Spleen (tissue), 11 donors: Measurements from ENCODE around the gene BTD. TPM values are rescaled to one million over a fixed set of nuclear protein-coding genes. Genes with fewer than 3 reads are reported as not detected.

ENCODE experiments used
- DNase-seq: peaks from one replicate; pipeline ENCODE4 v3.0.0-alpha.2; 2020
- H3K27ac ChIP-seq, 8 donors: fragments of 200-600 bp; sonication (generic) in 7 of 8; 1 replicate in 4 of 8; 2 replicates in 4 of 8; pipeline versions ENCODE4 v1.5.0 to v1.8.0; 2016 to 2021; ENCODE audit warnings: inconsistent platforms in 4 of 8, mild to moderate bottlenecking in 4 of 8, moderate library complexity in 1 of 8
- H3K27me3 ChIP-seq, 7 donors: fragments of 200-600 bp; sonication (generic) in 6 of 7; replicated peaks in 1 of 7; 1 replicate in 4 of 7; 2 replicates in 3 of 7; pipeline versions ENCODE4 v1.5.0 to v1.8.0; 2016 to 2021; ENCODE audit warnings: inconsistent platforms in 3 of 7, mild to moderate bottlenecking in 1 of 7
- H3K36me3 ChIP-seq, 6 donors: fragments of 200-600 bp; sonication (generic) in 5 of 6; 1 replicate in 4 of 6; 2 replicates in 2 of 6; pipeline versions ENCODE4 v1.5.0 to v1.8.0; 2016 to 2021; ENCODE audit warnings: inconsistent platforms in 2 of 6
- H3K4me1 ChIP-seq, 6 donors: fragments of 200-600 bp; sonication (generic) in 5 of 6; 1 replicate in 3 of 6; 2 replicates in 3 of 6; pipeline versions ENCODE4 v1.5.0 to v1.8.0; 2016 to 2021; ENCODE audit warnings: inconsistent platforms in 3 of 6
- H3K4me3 ChIP-seq, 8 donors: fragments of 200-600 bp; sonication (generic) in 7 of 8; 1 replicate in 4 of 8; 2 replicates in 4 of 8; pipeline versions ENCODE4 v1.5.0 to v1.8.0; 2016 to 2021; ENCODE audit warnings: inconsistent platforms in 4 of 8, mild to moderate bottlenecking in 4 of 8, moderate library complexity in 2 of 8
- H3K9me3 ChIP-seq, 8 donors: fragments of 200-600 bp; sonication (generic) in 7 of 8; 1 replicate in 4 of 8; 2 replicates in 4 of 8; pipeline versions ENCODE4 v1.5.0 to v1.8.0; 2016 to 2021; ENCODE audit warnings: inconsistent platforms in 4 of 8
- POLR2A ChIP-seq, 3 donors: fragments of 450-650 bp; IDR thresholded peaks; one replicate each; pipeline ENCODE4 v1.5.1; 2017; ENCODE audit warnings: antibody characterized with exemption in 3 of 3, mild to moderate bottlenecking in 1 of 3
- POLR2AphosphoS5 ChIP-seq, 3 donors: sonication (generic); formaldehyde crosslinking; IDR thresholded peaks; one replicate each; pipeline ENCODE4 v1.5.1; 2017; ENCODE audit warnings: antibody characterized with exemption in 3 of 3
- WGBS, 5 donors: extraction: QIAGEN DNeasy Blood & Tissue Kit in 3 of 5; methylation state at CpG; one replicate each; pipeline versions ENCODE4 v1.1.5 to v1.1.7; 2013 to 2018; 5-methylcytosine and 5-hydroxymethylcytosine counted together
- intact Hi-C: fragments of 100-400 bp; cut with DNase I; formaldehyde crosslinking; loops from one replicate; pipeline ENCODE4 v1.15.0; 2023; ENCODE audit warnings: low total_unique reads
- polyA plus RNA-seq, 3 donors: library from polyadenylated mRNA; stranded (reverse); fragments of 200-250 nt; gene quantifications; one replicate each; pipeline ENCODE4 v1.2.1, GENCODE V29; 2013
- total RNA-seq, 7 donors: library from RNA; depleted of rRNA in 3 of 7; stranded (reverse); fragments of >200 nt in 3 of 7; fragmentation: NEBNext Ultra II Directional in 4 of 7; extraction: Animal tissue kit (Norgen Biotek cat#: 25700) in 4 of 7; gene quantifications; one replicate each; pipeline versions ENCODE4 v1.1.0 to v1.2.1, GENCODE V29; 2016 to 2021
- TF ChIP-seq, protein P1 (sequence below), 11 experiments: fragments of 200-600 bp in 7 of 11; fragments of 450-650 bp in 4 of 11; sonication (generic) in 4 of 11; IDR thresholded peaks in 8 of 11; conservative IDR thresholded peaks in 3 of 11; 1 replicate in 7 of 11; 2 replicates in 4 of 11; pipeline versions ENCODE4 v1.4.0 to v1.8.0; 2016 to 2021; ENCODE audit warnings: antibody characterized with exemption in 11 of 11, inconsistent platforms in 4 of 11, mild to moderate bottlenecking in 1 of 11
- donor health status: healthy with polysubstance abuse.
- donor health status: DM: no; HTN: no; CAD: no; lungs with moderate emphysema.
- donor health status: DM: no; HTN: no; CAD: no.
- donor health status: Bipolar disorder and iron deficiency.
- donor health status: healthy.
- donor health status: DM: no; HTN: no; CAD: no.
- donor health status: DM: yes; HTN: yes; CAD: no.

The BTD gene
- total and polyA plus RNA-seq, 10 donors: 3.9 to 43.7 (median 20.4) TPM

DNA sequence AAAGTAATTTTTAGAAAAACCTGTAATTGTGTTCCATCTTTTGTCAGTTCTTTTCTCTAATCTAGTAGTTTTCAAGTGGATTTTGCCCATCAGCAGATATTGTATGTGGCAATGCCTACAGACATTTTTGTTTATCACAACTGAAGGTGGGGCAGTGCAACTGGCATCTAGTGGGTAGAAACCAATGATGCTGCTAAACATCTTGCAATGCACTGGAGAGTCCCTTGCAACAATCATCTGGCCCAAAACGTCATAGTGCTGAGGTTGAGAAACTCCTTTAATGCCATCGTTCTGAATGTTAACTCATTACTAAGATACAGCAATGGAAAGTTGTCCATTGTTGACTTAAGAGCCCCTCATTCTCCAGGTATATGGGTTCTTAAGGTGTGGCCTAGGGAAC is 80.1 kb downstream of the BTD start:
- 62 to 89% (median 71%) methylated on average over 2 of the region's 2 CpGs for WGBS, 5 donors
- no peak for DNase-seq
- Histone ChIP-seq H3K27ac (no peak overlapping the region), H3K4me3 (no peak overlapping the region), H3K9me3 (no peaks in the 10 kb centered on the region), H3K27me3 (no peaks in the 10 kb centered on the region), H3K36me3 (peaks cover 0 to 90% (median 26%) of the 10 kb centered on the region in 6 donors), H3K4me1 (peaks cover 0 to 24% (median 14%) of the 10 kb centered on the region in 6 donors)
- no peak for TF ChIP-seq POLR2AphosphoS5 (IDR thresholded peaks at IDR 0.05)
- intact Hi-C loops: no loop called here

DNA sequence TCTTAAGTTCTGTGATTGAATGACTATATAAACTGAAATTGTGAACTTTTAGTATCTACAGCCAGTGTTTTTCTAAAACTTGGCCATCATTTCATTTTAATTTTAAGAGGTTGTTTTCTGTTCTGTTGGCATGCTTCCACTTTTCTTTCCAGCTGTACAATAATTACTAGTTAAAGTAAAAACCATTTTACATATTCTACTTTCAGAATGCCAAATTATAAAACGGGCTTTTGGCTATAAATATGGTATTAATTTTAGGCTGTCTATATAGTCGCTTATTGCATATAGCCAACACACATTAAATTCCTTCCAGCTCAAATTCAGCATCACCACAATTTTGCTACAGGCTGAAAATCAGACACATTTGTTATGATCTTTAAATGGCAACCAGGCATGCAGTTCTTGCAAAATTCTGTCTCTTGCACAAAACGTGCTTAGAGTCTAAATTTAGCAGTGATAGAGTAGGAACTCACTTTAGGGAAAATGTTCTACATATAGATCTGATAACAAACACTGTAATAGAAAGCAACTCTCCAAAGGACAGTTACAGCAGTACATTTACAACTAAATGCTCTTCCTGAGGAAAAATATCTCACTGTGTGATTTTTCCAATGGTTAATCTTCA is 81.1 kb downstream of the BTD start:
- WGBS, 5 donors: 48 to 54% (median 53%) methylated on average over 3 of the region's 3 CpGs
- Histone ChIP-seq H3K27me3 (no peaks in the 10 kb centered on the region), H3K4me3 (no peak overlapping the region), H3K4me1 (peaks cover 0 to 24% (median 14%) of the 10 kb centered on the region in 6 donors), H3K27ac (peak overlapping the region in 3 of 8 donors; percentile 1 to 3 (median 2)), H3K9me3 (no peaks in the 10 kb centered on the region), H3K36me3 (peaks cover 0 to 90% (median 21%) of the 10 kb centered on the region in 6 donors)
- intact Hi-C loops: no loop called here
- no peak for DNase-seq
- no peak for TF ChIP-seq POLR2A (IDR thresholded peaks at IDR 0.05)
- no peak for TF ChIP-seq POLR2AphosphoS5 (IDR thresholded peaks at IDR 0.05)

DNA sequence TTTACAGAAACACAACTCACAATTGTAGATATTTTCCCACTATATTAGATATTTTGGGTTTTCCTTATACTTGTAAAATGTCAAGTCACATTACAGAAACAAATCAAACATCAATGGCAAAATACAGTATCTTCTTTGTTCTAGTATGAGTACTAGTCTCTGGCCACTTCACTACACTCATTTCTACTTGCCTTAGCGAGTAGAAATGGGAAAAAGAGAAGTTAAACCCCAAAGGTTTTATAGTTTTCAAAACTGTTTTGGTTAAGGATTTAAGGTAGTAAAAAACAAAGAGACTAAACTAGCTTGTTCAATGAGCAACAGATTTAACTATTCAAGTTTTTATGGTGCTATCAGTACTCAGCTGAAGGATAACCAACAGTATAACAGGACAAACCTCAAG is 81.7 kb downstream of the BTD start:
- no peaks in the 10 kb centered on the region for H3K27me3 ChIP-seq
- TF ChIP-seq POLR2AphosphoS5 (IDR thresholded peaks at IDR 0.05) (no peak), POLR2A (IDR thresholded peaks at IDR 0.05) (no peak)
- TF ChIP-seq, protein P1, sequence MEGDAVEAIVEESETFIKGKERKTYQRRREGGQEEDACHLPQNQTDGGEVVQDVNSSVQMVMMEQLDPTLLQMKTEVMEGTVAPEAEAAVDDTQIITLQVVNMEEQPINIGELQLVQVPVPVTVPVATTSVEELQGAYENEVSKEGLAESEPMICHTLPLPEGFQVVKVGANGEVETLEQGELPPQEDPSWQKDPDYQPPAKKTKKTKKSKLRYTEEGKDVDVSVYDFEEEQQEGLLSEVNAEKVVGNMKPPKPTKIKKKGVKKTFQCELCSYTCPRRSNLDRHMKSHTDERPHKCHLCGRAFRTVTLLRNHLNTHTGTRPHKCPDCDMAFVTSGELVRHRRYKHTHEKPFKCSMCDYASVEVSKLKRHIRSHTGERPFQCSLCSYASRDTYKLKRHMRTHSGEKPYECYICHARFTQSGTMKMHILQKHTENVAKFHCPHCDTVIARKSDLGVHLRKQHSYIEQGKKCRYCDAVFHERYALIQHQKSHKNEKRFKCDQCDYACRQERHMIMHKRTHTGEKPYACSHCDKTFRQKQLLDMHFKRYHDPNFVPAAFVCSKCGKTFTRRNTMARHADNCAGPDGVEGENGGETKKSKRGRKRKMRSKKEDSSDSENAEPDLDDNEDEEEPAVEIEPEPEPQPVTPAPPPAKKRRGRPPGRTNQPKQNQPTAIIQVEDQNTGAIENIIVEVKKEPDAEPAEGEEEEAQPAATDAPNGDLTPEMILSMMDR (IDR thresholded peaks at IDR 0.05 in 8 of 11, conservative IDR thresholded peaks at IDR 0.05 in 3 of 11): no peak
- no peaks in the 10 kb centered on the region for H3K9me3 ChIP-seq
- 70 to 80% (median 73%) methylated on average over 1 of the region's 1 CpG for WGBS, 5 donors
- H3K36me3 ChIP-seq: peaks cover 0 to 90% (median 22%) of the 10 kb centered on the region in 6 donors
- intact Hi-C loops: no loop called here
- peaks cover 0 to 24% (median 14%) of the 10 kb centered on the region in 6 donors for H3K4me1 ChIP-seq
- peak overlapping the region in 3 of 8 donors; percentile 1 to 3 (median 2) for H3K27ac ChIP-seq
- no peak for DNase-seq
- no peak overlapping the region for H3K4me3 ChIP-seq

DNA sequence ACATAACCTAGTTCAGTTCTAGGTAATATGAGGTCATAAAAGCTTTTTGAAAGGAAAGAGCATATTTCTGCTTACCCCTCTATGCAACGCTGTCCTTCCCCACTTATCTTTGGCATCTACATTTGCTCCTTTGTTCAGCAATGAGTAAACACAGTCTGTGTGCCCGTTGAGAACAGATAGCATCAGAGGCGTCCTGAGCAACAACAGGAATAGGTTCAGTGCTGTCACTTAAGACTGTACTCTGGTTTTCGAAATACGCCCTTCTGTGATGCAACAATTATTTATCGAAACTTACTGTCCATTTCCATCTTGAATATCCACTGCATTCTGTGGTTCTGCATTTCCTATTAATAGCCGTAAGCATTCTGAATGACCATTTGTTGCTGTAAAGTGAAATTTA is 84.4 kb downstream of the BTD start:
- DNase-seq: no peak
- H3K9me3 ChIP-seq: no peaks in the 10 kb centered on the region
- intact Hi-C loops: no loop called here
- H3K4me1 ChIP-seq: peaks cover 0 to 24% (median 14%) of the 10 kb centered on the region in 6 donors
- no peak for TF ChIP-seq POLR2A (IDR thresholded peaks at IDR 0.05)
- TF ChIP-seq, protein P1 (IDR thresholded peaks at IDR 0.05 in 8 of 11, conservative IDR thresholded peaks at IDR 0.05 in 3 of 11): no peak
- TF ChIP-seq POLR2AphosphoS5 (IDR thresholded peaks at IDR 0.05): no peak
- no peak overlapping the region for H3K4me3 ChIP-seq
- no peaks in the 10 kb centered on the region for H3K27me3 ChIP-seq
- 73 to 88% (median 75%) methylated on average over 7 of the region's 7 CpGs for WGBS, 5 donors
- H3K27ac ChIP-seq: no peak overlapping the region
- H3K36me3 ChIP-seq: peaks cover 0 to 92% (median 32%) of the 10 kb centered on the region in 6 donors

DNA sequence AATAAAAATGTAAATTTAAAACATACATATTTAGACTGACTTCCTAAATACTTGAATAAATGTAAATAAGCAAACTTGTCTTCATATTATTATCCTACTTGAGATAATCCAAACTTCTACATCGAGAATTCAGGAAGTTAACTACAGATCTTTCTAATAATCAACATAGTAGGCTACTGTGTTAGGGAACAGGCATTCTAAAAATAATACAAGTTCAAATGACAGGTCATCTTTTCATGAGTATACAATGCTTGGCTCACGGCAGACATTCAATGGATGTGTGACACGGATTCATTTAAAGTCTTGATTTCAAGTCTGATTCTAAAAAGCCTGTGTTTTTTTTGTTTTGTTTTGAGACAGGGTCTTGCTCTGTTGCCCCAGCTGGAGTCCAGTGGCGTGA is 88.7 kb downstream of the BTD start:
- H3K4me1 ChIP-seq: no peaks in the 10 kb centered on the region
- WGBS, 5 donors: 89 to 93% (median 90%) methylated on average over 4 of the region's 4 CpGs
- no peak for DNase-seq
- H3K27me3 ChIP-seq: no peaks in the 10 kb centered on the region
- intact Hi-C loops: no loop called here
- no peak for TF ChIP-seq POLR2A (IDR thresholded peaks at IDR 0.05)
- no peak for TF ChIP-seq POLR2AphosphoS5 (IDR thresholded peaks at IDR 0.05)
- TF ChIP-seq, protein P1 (IDR thresholded peaks at IDR 0.05 in 8 of 11, conservative IDR thresholded peaks at IDR 0.05 in 3 of 11): no peak
- no peak overlapping the region for H3K27ac ChIP-seq
- H3K36me3 ChIP-seq: peaks cover 0 to 100% (median 29%) of the 10 kb centered on the region in 6 donors
- no peaks in the 10 kb centered on the region for H3K9me3 ChIP-seq
- no peak overlapping the region for H3K4me3 ChIP-seq
